H1 (cell line): ENCODE measurements around the gene HPS6. TPM values are rescaled to one million over a fixed set of nuclear protein-coding genes. Genes with fewer than 3 reads are reported as not detected.

Source experiments
- BRCA1 ChIP-seq: IDR thresholded peaks from 2 replicates; pipeline ENCODE4 v1.6.1; 2012; ENCODE audit warnings: low read depth, low read length, improper control_type of control experiment
- CHD7 ChIP-seq: fragments of 300-600 bp; sonication (generic); IDR thresholded peaks from 2 replicates; pipeline ENCODE4 v1.7.1; 2012; ENCODE audit warnings: low read length, moderate library complexity, mild to moderate bottlenecking, inconsistent platforms; ENCODE audit not compliant: insufficient replicate concordance
- CTBP2 ChIP-seq: IDR thresholded peaks from 2 replicates; pipeline ENCODE4 v1.7.0; 2011; ENCODE audit warnings: borderline replicate concordance, mild to moderate bottlenecking, moderate library complexity, mixed read lengths, low read length; ENCODE audit not compliant: insufficient read depth, insufficient read length
- EGR1 ChIP-seq: IDR thresholded peaks from 2 replicates; pipeline ENCODE4 v1.6.1; 2011; ENCODE audit warnings: low read depth, low read length, borderline replicate concordance
- HDAC6 ChIP-seq: IDR thresholded peaks from one replicate; pipeline ENCODE4 v1.7.1; 2012; ENCODE audit warnings: low read depth, mild to moderate bottlenecking, inconsistent platforms, low read length, moderate library complexity
- JUN ChIP-seq: IDR thresholded peaks from 2 replicates; pipeline ENCODE4 v1.6.1; 2011; ENCODE audit warnings: low read depth, mild to moderate bottlenecking, improper control_type of control experiment, low read length
- MAFK ChIP-seq: IDR thresholded peaks from 2 replicates; pipeline ENCODE4 v1.6.1; 2012; ENCODE audit warnings: low read depth, mild to moderate bottlenecking, improper control_type of control experiment, low read length
- PHF8 ChIP-seq: fragments of 200-600 bp; sonication (generic); conservative IDR thresholded peaks from 2 replicates; pipeline ENCODE4 v1.7.1; 2012; ENCODE audit warnings: low read depth, mild to moderate bottlenecking, inconsistent platforms, low read length, moderate library complexity
- RFX5 ChIP-seq: IDR thresholded peaks from 2 replicates; pipeline ENCODE4 v1.6.1; 2011; ENCODE audit warnings: low read depth, low read length, improper control_type of control experiment, borderline replicate concordance
- SIX5 ChIP-seq: IDR thresholded peaks from 2 replicates; pipeline ENCODE4 v1.6.1; 2011; ENCODE audit warnings: mild to moderate bottlenecking, low read depth, low read length
- SP1 ChIP-seq: IDR thresholded peaks from 2 replicates; pipeline ENCODE4 v1.6.1; 2011; ENCODE audit warnings: low read depth, low read length
- SRF ChIP-seq: IDR thresholded peaks from 2 replicates; pipeline ENCODE4 v1.6.1; 2011; ENCODE audit warnings: mild to moderate bottlenecking, low read depth, low read length, moderate library complexity
- polyA plus RNA-seq, 7 experiments: library from polyadenylated mRNA; depleted of rRNA in 3 of 7; stranded (reverse) in 5 of 7; unstranded in 2 of 7; fragments of >200 nt in 5 of 7; fragments of 200-250 nt in 2 of 7; gene quantifications; 1 replicate in 5 of 7; 2 replicates in 1 of 7; 4 replicates in 1 of 7; pipeline versions ENCODE4 v1.2.1 to v1.2.3, GENCODE V29; 2011 to 2013; ENCODE audit warnings: missing spikeins in 2 of 7, mixed read lengths in 2 of 7
- total RNA-seq: library from RNA; stranded (reverse); fragmentation: NEBNext Ultra II Directional; extraction: Animal tissue kit (Norgen Biotek cat#: 25700); gene quantifications from 2 replicates; pipeline ENCODE4 v1.2.1, GENCODE V29; 2021

HPS6 gene
- total and polyA plus RNA-seq, 2 of the 8 experiments (the other 6 are each of a cell fraction or from before 2014, with no cell fraction given), result 10.2 to 17.7 TPM

- TF ChIP-seq CHD7 (no peak), MAFK (no peak), EGR1 (no peak), SP1 (no peak), SIX5 (no peak), PHF8 (no peak), BRCA1 (no peak), JUN (no peak), RFX5 (no peak), HDAC6 (no peak), SRF (no peak), CTBP2 (no peak)
- TF ChIP-seq, all 59 proteins: peak for 0
Observed at GRCh38 chr10:102038410-102038809, 26.7 kb upstream of the HPS6 start (continued).
